Endothelial cell of coronary artery (primary cell): ENCODE results near the gene IQCE. TPM values are rescaled to one million over a fixed set of nuclear protein-coding genes. Genes with fewer than 3 reads are reported as not detected.

Experiments used
- total RNA-seq: library from RNA; depleted of rRNA; stranded (reverse); fragments of >200 nt; gene quantifications from 2 replicates; pipeline ENCODE4 v1.2.3, GENCODE V29; 2014

IQCE gene, protein sequence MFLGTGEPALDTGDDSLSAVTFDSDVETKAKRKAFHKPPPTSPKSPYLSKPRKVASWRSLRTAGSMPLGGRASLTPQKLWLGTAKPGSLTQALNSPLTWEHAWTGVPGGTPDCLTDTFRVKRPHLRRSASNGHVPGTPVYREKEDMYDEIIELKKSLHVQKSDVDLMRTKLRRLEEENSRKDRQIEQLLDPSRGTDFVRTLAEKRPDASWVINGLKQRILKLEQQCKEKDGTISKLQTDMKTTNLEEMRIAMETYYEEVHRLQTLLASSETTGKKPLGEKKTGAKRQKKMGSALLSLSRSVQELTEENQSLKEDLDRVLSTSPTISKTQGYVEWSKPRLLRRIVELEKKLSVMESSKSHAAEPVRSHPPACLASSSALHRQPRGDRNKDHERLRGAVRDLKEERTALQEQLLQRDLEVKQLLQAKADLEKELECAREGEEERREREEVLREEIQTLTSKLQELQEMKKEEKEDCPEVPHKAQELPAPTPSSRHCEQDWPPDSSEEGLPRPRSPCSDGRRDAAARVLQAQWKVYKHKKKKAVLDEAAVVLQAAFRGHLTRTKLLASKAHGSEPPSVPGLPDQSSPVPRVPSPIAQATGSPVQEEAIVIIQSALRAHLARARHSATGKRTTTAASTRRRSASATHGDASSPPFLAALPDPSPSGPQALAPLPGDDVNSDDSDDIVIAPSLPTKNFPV
- 6.0 and 6.9 TPM in 2 replicates for total RNA-seq

DNA sequence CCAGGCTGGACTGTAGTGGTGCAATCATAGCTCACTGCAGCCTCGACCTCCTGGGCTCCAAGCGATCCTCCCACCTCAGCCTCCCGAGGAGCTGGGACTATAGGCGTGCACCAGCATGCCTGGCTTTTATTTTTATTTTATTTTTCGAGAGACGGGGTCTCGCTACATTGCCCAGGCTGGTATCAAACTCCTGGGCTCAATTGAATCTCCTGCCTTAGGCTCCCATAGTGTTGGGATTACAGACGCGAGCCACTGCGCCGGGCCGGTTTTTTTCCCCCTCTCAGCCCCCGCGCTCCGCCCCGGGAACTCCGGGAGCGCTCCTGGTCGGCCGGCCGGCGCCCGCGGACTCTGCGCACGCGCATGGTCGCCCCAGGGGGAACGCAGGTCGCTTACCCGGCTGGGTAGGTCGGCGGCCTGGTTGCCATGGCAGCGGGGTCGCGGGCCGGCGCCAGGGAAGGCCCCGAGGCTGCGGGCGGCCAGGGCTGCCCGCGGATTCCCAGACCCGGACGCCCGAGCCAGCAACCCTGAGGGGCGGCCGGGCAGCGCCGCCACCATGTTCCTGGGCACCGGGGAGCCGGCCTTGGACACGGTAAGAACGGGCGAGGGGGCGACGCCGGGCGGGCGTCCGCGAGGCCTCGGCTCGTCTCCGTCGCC is at the start of gene IQCE:
TSS of gene IQCE (plus strand) at position 351 of the 654 bp plus-strand sequence. CDS start at position 554, 203 bp downstream.

DNA sequence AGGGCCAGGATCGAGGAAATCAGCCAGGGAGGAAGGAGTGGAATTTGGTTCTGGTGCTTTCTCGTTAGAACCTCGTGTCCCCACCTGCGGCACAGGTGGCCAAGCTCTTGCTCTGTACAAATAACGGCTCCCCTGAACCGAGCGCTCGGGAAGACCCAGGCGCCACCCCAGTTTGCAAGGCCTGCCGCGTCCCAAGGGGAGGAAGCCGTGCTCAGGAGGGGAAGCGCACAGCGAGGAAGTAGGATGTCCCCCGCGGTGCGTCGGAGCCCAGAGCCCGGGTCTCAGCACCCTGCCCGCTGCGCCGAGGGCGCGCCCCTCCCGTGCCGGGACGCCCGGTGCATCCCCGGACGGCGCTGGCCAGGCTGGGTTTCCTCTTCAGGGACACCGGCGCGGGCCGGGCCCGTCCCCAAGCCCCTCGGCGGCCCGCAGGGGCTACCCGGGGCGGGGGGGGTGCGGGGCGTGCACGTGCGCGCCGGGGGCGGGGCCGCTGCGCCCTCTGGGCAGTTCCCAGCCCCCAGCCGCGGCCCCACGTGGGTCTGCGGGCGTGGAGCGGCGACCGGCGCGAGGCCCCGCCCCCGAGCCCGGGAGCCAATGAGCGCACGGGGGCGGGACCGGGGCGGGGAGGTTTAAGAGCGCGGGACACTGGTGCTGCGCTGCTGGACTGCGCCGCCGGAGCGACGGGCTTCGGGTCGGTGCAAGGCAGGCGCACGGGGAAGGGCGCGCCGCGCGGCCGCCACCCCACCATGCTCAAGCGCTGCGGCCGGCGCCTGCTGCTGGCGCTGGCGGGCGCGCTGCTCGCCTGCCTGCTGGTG is 39.5 kb upstream of the IQCE start, which contains the start of gene LFNG:
TSS of gene LFNG (plus strand) at position 656 of the 812 bp plus-strand sequence. CDS start at position 744, 88 bp downstream.

DNA sequence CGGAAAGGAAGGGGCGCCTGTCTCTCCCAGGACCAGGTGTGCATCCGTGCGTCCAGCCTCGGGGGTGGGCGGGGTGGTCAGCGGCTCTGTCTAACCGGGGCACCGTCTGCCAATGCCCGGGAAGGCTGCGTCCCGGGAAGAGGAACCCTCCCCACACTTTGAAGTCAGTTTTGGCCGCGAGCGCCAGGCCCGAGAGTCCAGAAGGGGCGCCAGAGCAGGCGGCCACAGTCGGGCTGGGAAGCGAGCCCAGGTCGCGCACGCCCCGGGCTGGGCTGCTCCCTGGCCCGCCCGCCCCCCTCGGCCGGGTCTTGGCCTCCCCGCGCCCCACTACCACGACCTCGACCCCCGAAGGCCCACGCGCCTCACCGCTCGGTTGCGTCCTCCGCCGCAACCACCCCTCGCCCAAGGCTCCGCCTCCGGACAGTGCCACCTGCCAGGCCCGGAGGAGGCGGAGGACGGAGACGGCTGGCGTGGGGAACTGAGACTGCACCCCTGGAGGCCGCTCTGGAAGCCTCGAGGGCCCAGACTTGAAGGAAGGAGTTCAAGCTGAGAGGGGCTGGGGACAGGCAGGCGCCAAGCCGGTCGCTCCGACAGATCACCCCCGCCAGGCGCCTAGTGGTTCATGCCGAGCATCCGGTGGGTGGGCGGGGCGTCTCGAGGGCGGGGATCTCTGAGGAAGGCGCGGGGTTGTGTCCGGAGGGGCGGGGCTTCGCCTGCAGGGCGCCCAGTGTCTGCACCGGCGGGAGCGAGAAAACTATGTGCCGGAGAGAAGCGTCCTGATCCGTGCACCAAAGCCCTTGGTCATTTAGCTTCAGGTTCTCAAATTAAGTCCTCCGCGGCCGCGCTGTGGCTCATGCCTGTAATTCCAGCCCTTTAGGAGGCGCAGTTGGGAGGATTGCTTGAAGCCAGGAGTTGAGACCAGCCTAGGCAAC is 3.4 kb upstream of the IQCE start, which contains the start of gene BRAT1:
TSS of gene BRAT1 (minus strand) at position 404 of the 932 bp plus-strand sequence. CDS start 1,093 bp downstream, outside the sequence.

DNA sequence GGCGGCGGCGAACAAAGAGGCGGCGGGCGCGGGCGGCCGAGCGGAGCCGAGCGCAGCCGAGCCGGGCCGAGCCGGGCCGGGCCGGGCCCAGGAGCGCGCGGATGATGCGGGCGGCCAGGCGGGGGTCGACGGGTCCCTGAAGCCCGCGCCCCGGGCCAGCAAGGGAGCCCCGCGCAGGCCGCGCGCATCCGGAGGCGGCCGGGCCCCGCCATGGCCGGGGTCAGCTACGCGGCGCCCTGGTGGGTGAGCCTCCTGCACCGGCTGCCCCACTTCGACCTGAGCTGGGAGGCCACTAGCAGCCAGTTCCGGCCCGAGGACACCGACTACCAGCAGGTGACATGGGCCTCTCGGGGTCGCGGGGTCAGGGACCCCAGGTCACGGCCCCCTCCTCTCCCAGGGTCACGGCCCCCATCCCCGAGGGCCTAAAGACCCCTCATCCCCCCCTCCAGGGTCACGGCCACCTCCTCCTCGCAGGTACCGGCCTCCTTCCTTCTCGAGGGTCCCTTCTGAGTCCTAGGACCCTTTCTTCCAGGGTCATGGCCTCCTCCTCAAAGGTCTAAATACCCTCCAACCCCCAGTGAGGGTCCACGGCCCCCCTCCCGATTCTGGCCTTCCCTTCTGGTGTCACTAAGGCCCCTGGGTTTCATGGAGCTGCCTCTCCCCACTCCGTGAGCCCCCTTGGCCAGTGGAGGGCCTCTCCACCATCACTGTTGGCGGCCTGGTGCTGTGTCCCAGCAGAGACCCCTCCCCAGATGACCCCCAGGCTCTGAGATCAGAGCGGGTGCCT is 73.4 kb downstream of the IQCE start, which contains the start of gene TTYH3:
TSS of gene TTYH3 (plus strand) at position 41 of the 787 bp plus-strand sequence. CDS start at position 211, 170 bp downstream.

Other genes starting within 250 kb of the IQCE start
- 6.4 and 8.0 TPM in 2 replicates for gene SNX8, start 244.5 kb upstream of the IQCE start, total RNA-seq
- gene EIF3B, start 204.2 kb upstream of the IQCE start, total RNA-seq, result 232 and 247 TPM in 2 replicates
- gene CHST12, start 155.4 kb upstream of the IQCE start, total RNA-seq, result 4.6 and 6.7 TPM in 2 replicates
- not detected in 2 replicates for gene GRIFIN, start 82.6 kb upstream of the IQCE start, total RNA-seq
- gene LFNG, start 39.2 kb upstream of the IQCE start, total RNA-seq, result 13.6 and 24.8 TPM in 2 replicates
- 13.8 and 21.1 TPM in 2 replicates for gene BRAT1, start 3.5 kb upstream of the IQCE start, total RNA-seq
- 51.1 and 65.5 TPM in 2 replicates for gene TTYH3, start 73.0 kb downstream of the IQCE start, total RNA-seq
- 0.09 and 0.19 TPM in 2 replicates for gene AMZ1, start 129.2 kb downstream of the IQCE start, total RNA-seq